B cell (primary cell): ENCODE results near the gene NRN1.

ENCODE experiments used
- CTCF ChIP-seq: fragments of 200-600 bp; IDR thresholded peaks from one replicate; pipeline ENCODE4 v1.8.0; 2022; ENCODE audit warnings: antibody characterized with exemption, mild to moderate bottlenecking
- EZH2 ChIP-seq: IDR thresholded peaks from 2 replicates; pipeline ENCODE4 v1.6.1; 2012; ENCODE audit warnings: borderline replicate concordance, low read depth, mild to moderate bottlenecking, moderate library complexity, low read length; ENCODE audit not compliant: insufficient read depth, poor library complexity, severe bottlenecking

- TF ChIP-seq CTCF (no peak), EZH2 (no peak)
Observed at GRCh38 chr6:5958921-5959320, 47.8 kb downstream of the NRN1 start.
